T-cell (primary cell): Measurements from ENCODE around the gene CALY. TPM values are rescaled to one million over a fixed set of nuclear protein-coding genes. Genes with fewer than 3 reads are reported as not detected.

ENCODE experiments used
- ATAC-seq, 4 experiments: fragments of 200-7000 bp in 3 of 4; fragments of 150-1000 bp in 1 of 4; cut with Tn5 transposase; replicated peaks in 1 of 4; 1 replicate in 3 of 4; 2 replicates in 1 of 4; pipeline ENCODE4 v1.10.0; 2021; ENCODE audit warnings: moderate library complexity in 3 of 4, mild to moderate bottlenecking in 2 of 4, moderate number of reproducible peaks in 1 of 4
- CTCF ChIA-PET, 2 donors: fragments of 300-600 bp; sonication (Branson Sonifier 250); formaldehyde crosslinking; loops; one replicate each; lab custom pipeline; 2022; ENCODE audit warnings: antibody characterized with exemption in 2 of 2; lab: Charles Lee
- POLR2A ChIA-PET, 2 donors: fragments of 300-600 bp; sonication (Branson Sonifier 250); formaldehyde crosslinking; loops; one replicate each; lab custom pipeline; 2022; ENCODE audit warnings: antibody characterized with exemption in 2 of 2; lab: Charles Lee
- DNase-seq, 35 experiments: peaks; one replicate each; pipeline versions ENCODE4 v3.0.0 to v3.0.0-alpha.2; 2013 to 2023
- H3K27ac ChIP-seq: one replicate; pipeline ENCODE4 v1.5.1; 2013; ENCODE audit warnings: low read length
- H3K27me3 ChIP-seq, 2 experiments: replicated peaks in 1 of 2; 1 replicate in 1 of 2; 2 replicates in 1 of 2; pipeline versions ENCODE4 v1.6.1 to v1.7.0; 2013; ENCODE audit warnings: low read length in 1 of 2, mixed read lengths in 1 of 2; ENCODE audit not compliant: control insufficient read depth in 2 of 2, insufficient read depth in 2 of 2; ENCODE audit errors: extremely low read depth in 1 of 2
- H3K36me3 ChIP-seq, 2 donors: 1 replicate in 1 of 2; 2 replicates in 1 of 2; pipeline versions ENCODE4 v1.6.1 to v1.7.0; 2013; ENCODE audit warnings: low read length in 1 of 2; ENCODE audit not compliant: control insufficient read depth in 2 of 2, insufficient read depth in 1 of 2; ENCODE audit errors: extremely low read depth in 1 of 2
- H3K4me1 ChIP-seq, 2 experiments: 1 replicate in 1 of 2; 2 replicates in 1 of 2; pipeline versions ENCODE4 v1.6.1 to v1.7.0; 2013; ENCODE audit warnings: low read length in 2 of 2, mixed read lengths in 1 of 2; ENCODE audit not compliant: insufficient read depth in 2 of 2, control insufficient read depth in 1 of 2; ENCODE audit errors: extremely low read depth in 1 of 2
- H3K4me3 ChIP-seq, 2 donors: 1 replicate in 1 of 2; 2 replicates in 1 of 2; pipeline versions ENCODE4 v1.5.1 to v1.7.0; 2013; ENCODE audit warnings: mild to moderate bottlenecking in 2 of 2, low read length in 1 of 2, moderate library complexity in 1 of 2; ENCODE audit not compliant: control insufficient read depth in 1 of 2; ENCODE audit errors: extremely low read depth in 1 of 2
- H3K9me3 ChIP-seq: 2 replicates; pipeline ENCODE4 v1.7.0; 2013
- H3K27ac Mint-ChIP-seq, 2 donors: one replicate each; pipeline ENCODE4 v1.8.0; 2020 to 2021; ENCODE audit warnings: mild to moderate bottlenecking in 2 of 2, mixed read lengths in 2 of 2
- H3K27me3 Mint-ChIP-seq, 2 donors: one replicate each; pipeline ENCODE4 v1.8.0; 2021 to 2022; ENCODE audit warnings: mixed read lengths in 2 of 2
- H3K36me3 Mint-ChIP-seq: one replicate; pipeline ENCODE4 v1.8.0; 2021; ENCODE audit warnings: mixed read lengths
- H3K4me1 Mint-ChIP-seq, 3 donors: one replicate each; pipeline ENCODE4 v1.8.0; 2020 to 2022; ENCODE audit warnings: mixed read lengths in 3 of 3, mild to moderate bottlenecking in 1 of 3
- H3K4me3 Mint-ChIP-seq, 3 donors: one replicate each; pipeline ENCODE4 v1.8.0; 2020 to 2022; ENCODE audit warnings: mild to moderate bottlenecking in 3 of 3, mixed read lengths in 3 of 3, moderate library complexity in 3 of 3
- H3K9me3 Mint-ChIP-seq, 3 donors: one replicate each; pipeline ENCODE4 v1.8.0; 2020 to 2022; ENCODE audit warnings: mixed read lengths in 3 of 3
- WGBS: methylation state at CpG from one replicate; pipeline ENCODE4 v1.1.5; 2013; ENCODE audit warnings: missing lambda C conversion rate; ENCODE audit not compliant: insufficient coverage; 5-methylcytosine and 5-hydroxymethylcytosine counted together
- total RNA-seq, 35 experiments: library from RNA in 6 of 35; stranded (reverse) in 6 of 35; fragments of 120-200 nt in 1 of 35; gene quantifications; one replicate each; pipeline versions ENCODE4 v1.2.1 to v1.2.4 and lab custom pipeline; 2013 to 2026

The CALY gene
- total RNA-seq, 5 donors from 2014 or later (not counting 1 experiment from before 2014, with no cell fraction given) = 0.68 to 5.1 (median 3.6) TPM

DNA sequence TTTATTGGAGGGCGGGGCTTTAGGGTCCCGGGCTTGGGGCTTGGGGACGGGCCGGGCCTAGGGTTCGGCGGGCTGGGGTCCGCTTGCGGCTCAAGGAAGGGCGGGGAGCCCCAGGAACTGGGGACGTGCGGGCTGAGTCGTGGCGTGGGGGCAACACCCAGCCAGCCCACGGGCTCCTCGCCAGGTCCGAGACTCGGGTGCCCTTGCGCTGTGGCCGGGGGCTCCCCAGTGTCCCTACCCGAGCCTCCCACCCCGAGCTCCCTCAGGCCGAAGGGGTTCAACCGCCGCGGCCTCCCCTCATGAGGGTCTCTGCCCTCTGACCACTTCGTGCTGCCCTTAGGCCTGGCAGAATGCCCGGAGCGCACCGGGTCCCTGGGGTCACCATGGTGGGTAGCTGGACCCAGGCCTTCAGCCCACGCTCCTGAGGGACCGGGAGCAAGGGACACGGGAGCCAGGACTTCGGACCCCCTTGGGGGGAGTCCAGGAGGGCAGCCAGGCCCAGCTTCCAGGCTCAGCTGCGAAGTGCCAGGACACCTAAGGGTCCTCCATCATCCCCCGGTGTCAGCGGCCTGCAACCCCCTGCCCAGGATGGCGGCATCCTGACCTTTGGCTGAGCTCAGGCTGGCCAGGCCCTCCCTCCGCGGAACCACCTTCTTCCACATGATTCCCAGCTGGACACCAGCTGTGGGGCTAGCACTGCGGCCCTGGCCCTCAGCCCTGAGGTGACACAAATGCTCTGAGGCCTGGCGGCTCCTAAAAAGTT is 21.6 kb upstream of the CALY start:
- H3K4me3 ChIP-seq = no peak overlapping the region
- H3K27ac ChIP-seq = no peak overlapping the region
- peaks cover 10% of the 10 kb centered on the region for H3K36me3 Mint-ChIP-seq
- no peaks in the 10 kb centered on the region for H3K27me3 Mint-ChIP-seq
- no peaks in the 10 kb centered on the region for H3K9me3 Mint-ChIP-seq
- 91% methylated on average over 39 of the region's 41 CpGs for WGBS
- H3K9me3 ChIP-seq = no peaks in the 10 kb centered on the region
- H3K27me3 ChIP-seq = peaks cover 0 to 5% of the 10 kb centered on the region in 2 experiments
- ChIA-PET CTCF (interaction anchor here in 1 of 2 donors (1.8 kb wide), 1 partner anchor 28 kb away, joined by 3 read pairs; no protein-coding TSS in a partner anchor), POLR2A (interaction anchor here in 1 of 2 donors (0.6 kb wide), 1 partner anchor 91 kb away, joined by 9 read pairs; no protein-coding TSS in a partner anchor)
- H3K27ac Mint-ChIP-seq = no peak overlapping the region
- H3K4me1 ChIP-seq = peaks cover 0 to 19% of the 10 kb centered on the region in 2 experiments
- DNase-seq = peak in 2 of 35 experiments; percentile 23 to 30
- H3K4me1 Mint-ChIP-seq = peaks cover 0 to 13% (median 1%) of the 10 kb centered on the region in 3 donors
- H3K4me3 Mint-ChIP-seq = peak overlapping the region; percentile 28 to 68 (median 31)
- peaks cover 0 to 3% of the 10 kb centered on the region in 2 donors for H3K36me3 ChIP-seq
- no peak for ATAC-seq

DNA sequence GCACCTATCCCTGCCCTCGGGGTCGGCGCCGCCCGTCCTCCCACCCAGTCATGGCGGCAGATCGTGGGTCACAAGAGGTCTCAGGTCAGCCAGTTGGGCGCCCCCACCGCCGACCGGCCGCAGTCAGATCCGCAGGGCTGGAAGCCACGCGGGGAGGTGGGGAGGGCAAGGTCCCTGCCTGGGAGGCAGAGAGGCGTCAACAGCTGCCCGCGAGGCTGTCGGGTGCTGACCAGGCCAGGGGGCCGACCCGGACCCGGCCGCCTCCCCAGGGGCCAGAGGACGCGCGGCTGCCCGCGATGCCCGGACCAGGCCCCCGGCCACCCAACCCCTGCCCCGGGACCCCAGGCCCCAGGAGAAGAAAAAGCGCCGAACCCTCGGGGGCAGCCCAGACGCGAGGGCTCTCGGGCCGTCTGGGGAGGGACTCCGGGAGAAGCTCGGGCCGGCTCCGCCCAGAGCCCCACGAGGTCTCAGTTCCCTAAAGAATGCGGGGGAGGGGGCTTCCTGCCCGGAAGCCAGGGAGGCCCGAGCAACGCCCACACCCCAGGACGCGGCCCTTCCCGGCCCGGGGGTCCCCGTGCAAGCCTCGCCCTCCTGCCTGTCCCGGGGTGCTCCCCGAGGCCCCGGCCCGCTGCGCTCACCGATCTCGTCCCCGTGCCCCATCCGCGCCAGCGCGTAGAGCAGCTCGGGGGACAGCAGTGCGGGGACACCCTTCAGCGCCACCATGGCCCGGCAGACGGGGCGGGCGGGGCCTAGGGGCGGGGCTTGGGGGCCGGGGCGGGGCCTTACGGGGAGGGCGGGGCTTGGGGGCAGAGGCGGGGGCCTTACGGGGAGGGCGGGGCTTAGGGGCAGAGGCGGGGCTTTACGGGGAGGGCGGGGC is 20.8 kb upstream of the CALY start, which contains the start of gene FUOM:
FUOM (minus strand) TSS at position 735 of the 877 bp plus-strand sequence; CDS start at position 723, 12 bp downstream.
- WGBS = 1% methylated on average over 47 of the region's 83 CpGs
- ATAC-seq (peak; percentile 83 to 91 (median 90)), DNase-seq (peak; percentile 39 to 79 (median 63))
- no peaks in the 10 kb centered on the region for H3K9me3 ChIP-seq
- peaks cover 0 to 19% of the 10 kb centered on the region in 2 experiments for H3K4me1 ChIP-seq
- H3K36me3 Mint-ChIP-seq = peaks cover 10% of the 10 kb centered on the region
- H3K9me3 Mint-ChIP-seq = no peaks in the 10 kb centered on the region
- H3K27ac ChIP-seq = no peak within 1 kb of the TSS
- H3K4me3 ChIP-seq = peak within 1 kb of the TSS; percentile 63 to 77
- no peaks in the 10 kb centered on the region for H3K27me3 Mint-ChIP-seq
- peaks cover 0 to 3% of the 10 kb centered on the region in 2 donors for H3K36me3 ChIP-seq
- H3K27me3 ChIP-seq = peaks cover 0 to 5% of the 10 kb centered on the region in 2 experiments
- peak within 1 kb of the TSS; percentile 68 to 75 (median 74) for H3K4me3 Mint-ChIP-seq
- ChIA-PET CTCF (interaction anchor here in 1 of 2 donors (1.8 kb wide), 1 partner anchor 28 kb away, joined by 3 read pairs; no protein-coding TSS in a partner anchor), POLR2A (interaction anchor here (0.6 kb wide), 2 partner anchors 90 to 1059 kb away, joined by 4 to 9 read pairs; no protein-coding TSS in a partner anchor)
- peaks cover 0 to 13% (median 1%) of the 10 kb centered on the region in 3 donors for H3K4me1 Mint-ChIP-seq
- peak within 1 kb of the TSS in 1 of 2 donors; percentile 72 for H3K27ac Mint-ChIP-seq

DNA sequence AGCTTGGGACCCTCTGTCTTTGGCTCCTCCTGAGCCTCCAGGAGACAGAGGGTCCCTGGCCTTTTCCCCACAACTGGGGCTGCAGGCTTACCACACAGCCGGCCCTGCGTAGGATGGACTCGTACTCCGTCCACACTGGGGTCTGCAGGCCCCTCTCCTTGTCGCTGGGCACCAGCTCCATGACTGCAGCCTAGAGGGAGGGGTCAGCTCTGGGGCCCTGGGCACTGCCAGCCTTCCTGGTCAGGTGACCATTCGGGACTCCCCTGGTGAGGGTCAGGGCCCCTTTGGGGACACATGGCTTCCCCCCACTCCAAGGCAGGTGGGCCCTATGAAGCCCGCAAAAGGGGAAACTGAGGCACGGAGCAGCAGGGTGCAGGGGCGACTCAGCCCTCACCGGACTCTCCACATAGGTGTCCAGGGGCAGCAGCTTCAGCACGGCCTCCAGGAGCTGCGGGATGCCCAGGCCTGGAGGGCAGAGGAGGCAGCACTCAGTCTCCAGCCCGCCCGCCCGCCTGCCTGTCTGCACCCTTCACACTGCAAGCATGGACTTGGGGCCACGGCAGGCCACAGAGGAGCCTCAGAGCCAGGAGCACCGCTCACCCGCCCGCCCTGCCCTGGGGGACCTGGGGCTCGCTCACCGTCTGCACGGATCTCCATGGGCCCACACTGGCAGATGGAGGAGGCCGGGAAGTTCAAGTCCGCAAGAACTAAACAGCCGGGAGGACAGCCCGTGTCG is 20.0 kb upstream of the CALY start:
- POLR2A ChIA-PET = no interaction called here
- no peaks in the 10 kb centered on the region for H3K9me3 ChIP-seq
- 54% methylated on average over 27 of the region's 27 CpGs for WGBS
- H3K36me3 ChIP-seq = no peaks in the 10 kb centered on the region
- no peak overlapping the region for H3K27ac ChIP-seq
- DNase-seq (no peak), ATAC-seq (peak in 1 of 4 experiments; percentile 1)
- H3K4me3 ChIP-seq = peak overlapping the region; percentile 63 to 77
- no peaks in the 10 kb centered on the region for H3K9me3 Mint-ChIP-seq
- peaks cover 0 to 8% (median 1%) of the 10 kb centered on the region in 3 donors for H3K4me1 Mint-ChIP-seq
- no peaks in the 10 kb centered on the region for H3K27me3 Mint-ChIP-seq
- peak overlapping the region in 1 of 2 donors; percentile 72 for H3K27ac Mint-ChIP-seq
- H3K36me3 Mint-ChIP-seq = peaks cover 3% of the 10 kb centered on the region
- H3K4me1 ChIP-seq = peaks cover 0 to 19% of the 10 kb centered on the region in 2 experiments
- peaks cover 0 to 5% of the 10 kb centered on the region in 2 experiments for H3K27me3 ChIP-seq
- H3K4me3 Mint-ChIP-seq = peak overlapping the region; percentile 68 to 75 (median 74)
- CTCF ChIA-PET = interaction anchor here in 1 of 2 donors (1.8 kb wide), 1 partner anchor 27 kb away, joined by 3 read pairs; no protein-coding TSS in a partner anchor

DNA sequence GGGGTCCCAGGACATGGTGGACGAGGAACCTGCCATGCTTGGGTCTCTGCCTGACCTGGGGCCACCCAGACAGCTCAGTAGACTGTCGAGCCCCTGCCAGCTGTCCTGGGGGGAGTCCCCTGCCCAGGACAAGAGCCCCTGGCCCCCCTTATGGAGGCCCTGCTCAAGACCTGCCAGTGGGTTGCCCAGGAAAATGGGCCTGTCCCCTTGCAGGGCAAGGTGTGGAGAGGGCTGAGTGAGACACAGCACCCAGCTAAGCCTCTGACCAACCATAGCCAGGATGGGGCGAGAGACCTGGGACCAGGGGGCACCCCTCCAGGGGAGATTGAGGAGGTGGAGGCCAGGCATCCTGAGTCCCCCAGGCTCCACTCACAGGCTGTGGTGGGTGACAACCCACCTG is 19.3 kb upstream of the CALY start:
- WGBS = 82% methylated on average over 3 of the region's 3 CpGs
- ChIA-PET POLR2A (no interaction called here), CTCF (no interaction called here)
- H3K9me3 ChIP-seq = no peaks in the 10 kb centered on the region
- H3K36me3 ChIP-seq = no peaks in the 10 kb centered on the region
- no peak overlapping the region for H3K4me3 ChIP-seq
- H3K36me3 Mint-ChIP-seq = no peaks in the 10 kb centered on the region
- H3K27me3 ChIP-seq = peaks cover 0 to 5% of the 10 kb centered on the region in 2 experiments
- no peaks in the 10 kb centered on the region for H3K9me3 Mint-ChIP-seq
- H3K4me1 Mint-ChIP-seq = peaks cover 0 to 8% (median 1%) of the 10 kb centered on the region in 3 donors
- H3K4me3 Mint-ChIP-seq = peak overlapping the region; percentile 50 to 69 (median 68)
- DNase-seq (no peak), ATAC-seq (no peak)
- H3K27me3 Mint-ChIP-seq = no peaks in the 10 kb centered on the region
- H3K27ac ChIP-seq = no peak overlapping the region
- H3K27ac Mint-ChIP-seq = no peak overlapping the region
- peaks cover 0 to 16% of the 10 kb centered on the region in 2 experiments for H3K4me1 ChIP-seq

DNA sequence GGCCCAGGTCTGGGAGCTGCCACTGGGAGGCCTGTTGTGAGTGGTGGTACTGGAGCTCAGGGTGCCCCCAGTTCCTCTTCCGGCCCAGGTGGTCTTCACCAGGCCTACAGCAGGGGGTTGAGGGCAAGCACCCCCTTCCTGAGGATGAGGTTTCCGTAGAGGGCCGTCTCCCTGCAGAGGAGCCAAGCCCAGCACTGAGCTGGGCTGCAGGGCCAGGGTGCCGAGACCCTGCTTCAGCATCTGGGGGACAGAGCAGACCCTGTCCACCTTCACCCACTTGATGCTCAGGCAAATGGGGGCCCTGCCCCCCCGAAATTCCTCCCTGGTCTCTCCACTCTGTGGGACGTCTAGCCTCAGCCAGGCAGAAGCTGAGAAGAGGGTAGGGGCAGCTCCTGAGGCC is 18.6 kb upstream of the CALY start:
- Mint-ChIP-seq H3K9me3 (no peaks in the 10 kb centered on the region), H3K27ac (no peak overlapping the region), H3K4me3 (no peak overlapping the region), H3K36me3 (no peaks in the 10 kb centered on the region), H3K27me3 (no peaks in the 10 kb centered on the region), H3K4me1 (peaks cover 0 to 8% (median 1%) of the 10 kb centered on the region in 3 donors)
- ChIA-PET POLR2A (no interaction called here), CTCF (no interaction called here)
- peaks cover 0 to 16% of the 10 kb centered on the region in 2 experiments for H3K4me1 ChIP-seq
- DNase-seq (no peak), ATAC-seq (no peak)
- H3K4me3 ChIP-seq = no peak overlapping the region
- WGBS = 98% methylated on average over 5 of the region's 6 CpGs
- H3K27ac ChIP-seq = no peak overlapping the region
- H3K9me3 ChIP-seq = no peaks in the 10 kb centered on the region
- H3K27me3 ChIP-seq = peaks cover 0 to 11% of the 10 kb centered on the region in 2 experiments
- no peaks in the 10 kb centered on the region for H3K36me3 ChIP-seq
